ENCODE results near the gene ANKS3.

GRCh38 chr16:4681471-4682083 is 52.5 kb downstream of the ANKS3 start:
- no peak for TF ChIP-seq CTCF (IDR thresholded peaks at IDR 0.05; ENCODE audit: borderline replicate concordance, extremely low read depth, low read length, poor library complexity, severe bottlenecking)
- no peak for TF ChIP-seq EZH2 (IDR thresholded peaks at IDR 0.05; ENCODE audit: borderline replicate concordance, low read depth, low read length, severe bottlenecking)

All from DND-41 (cell line).